Measurements from ENCODE around the gene RAPGEF4.

DNA sequence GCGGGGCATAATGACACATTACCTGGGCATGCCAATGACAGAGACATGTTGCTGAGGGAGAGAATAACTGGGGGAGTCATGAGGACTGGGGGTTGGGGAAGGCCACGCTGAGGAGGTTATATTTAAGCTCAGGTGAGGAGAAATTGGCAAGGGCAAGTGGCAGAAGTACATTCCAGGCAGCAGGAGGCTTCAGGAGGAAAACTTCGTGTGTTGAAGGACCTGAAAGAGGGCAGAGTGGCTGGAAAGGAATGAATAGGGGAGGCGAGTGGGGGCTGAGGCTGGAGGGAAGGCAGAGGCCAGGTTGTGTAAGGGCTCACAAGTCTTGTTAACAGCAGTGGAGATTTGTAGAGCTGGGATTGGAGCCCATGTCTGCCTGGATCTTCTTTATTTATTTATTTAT, 166.3 kb downstream of the RAPGEF4 start:
- TF ChIP-seq, protein P1, sequence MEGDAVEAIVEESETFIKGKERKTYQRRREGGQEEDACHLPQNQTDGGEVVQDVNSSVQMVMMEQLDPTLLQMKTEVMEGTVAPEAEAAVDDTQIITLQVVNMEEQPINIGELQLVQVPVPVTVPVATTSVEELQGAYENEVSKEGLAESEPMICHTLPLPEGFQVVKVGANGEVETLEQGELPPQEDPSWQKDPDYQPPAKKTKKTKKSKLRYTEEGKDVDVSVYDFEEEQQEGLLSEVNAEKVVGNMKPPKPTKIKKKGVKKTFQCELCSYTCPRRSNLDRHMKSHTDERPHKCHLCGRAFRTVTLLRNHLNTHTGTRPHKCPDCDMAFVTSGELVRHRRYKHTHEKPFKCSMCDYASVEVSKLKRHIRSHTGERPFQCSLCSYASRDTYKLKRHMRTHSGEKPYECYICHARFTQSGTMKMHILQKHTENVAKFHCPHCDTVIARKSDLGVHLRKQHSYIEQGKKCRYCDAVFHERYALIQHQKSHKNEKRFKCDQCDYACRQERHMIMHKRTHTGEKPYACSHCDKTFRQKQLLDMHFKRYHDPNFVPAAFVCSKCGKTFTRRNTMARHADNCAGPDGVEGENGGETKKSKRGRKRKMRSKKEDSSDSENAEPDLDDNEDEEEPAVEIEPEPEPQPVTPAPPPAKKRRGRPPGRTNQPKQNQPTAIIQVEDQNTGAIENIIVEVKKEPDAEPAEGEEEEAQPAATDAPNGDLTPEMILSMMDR (IDR thresholded peaks at IDR 0.05), result no peak
- TF ChIP-seq POLR2A (IDR thresholded peaks at IDR 0.05), result no peak
